Ovary (tissue), 9 donors: Measurements from ENCODE around the gene KRTAP5-2. TPM values are rescaled to one million over a fixed set of nuclear protein-coding genes. Genes with fewer than 3 reads are reported as not detected.

Experiments
- DNase-seq, 5 donors: peaks; one replicate each; pipeline ENCODE4 v3.0.0-alpha.2; 2019 to 2020
- H3K27ac ChIP-seq, 2 donors: fragments of 200-600 bp; one replicate each; pipeline versions ENCODE4 v1.5.1 to v1.8.0; 2019 to 2022
- H3K27me3 ChIP-seq: fragments of 200-600 bp; one replicate; pipeline ENCODE4 v1.8.0; 2022
- H3K36me3 ChIP-seq: fragments of 200-600 bp; sonication (generic); one replicate; pipeline ENCODE4 v1.5.1; 2019
- H3K4me1 ChIP-seq: one replicate; pipeline ENCODE4 v1.8.1; 2013; ENCODE audit warnings: mild to moderate bottlenecking, moderate library complexity; ENCODE audit not compliant: insufficient read depth
- H3K4me3 ChIP-seq: fragments of 200-600 bp; sonication (generic); one replicate; pipeline ENCODE4 v1.5.1; 2017
- H3K9me3 ChIP-seq, 2 donors: fragments of 200-600 bp in 1 of 2; sonication (generic) in 1 of 2; one replicate each; pipeline versions ENCODE4 v1.5.1 to v1.8.1; 2013 to 2019; ENCODE audit warnings: mild to moderate bottlenecking in 1 of 2, moderate library complexity in 1 of 2
- EP300 ChIP-seq: sonication (generic); formaldehyde crosslinking; IDR thresholded peaks from one replicate; pipeline ENCODE4 v1.6.1; 2017; ENCODE audit warnings: antibody characterized with exemption
- POLR2A ChIP-seq: fragments of 450-650 bp; IDR thresholded peaks from one replicate; pipeline ENCODE4 v1.6.1; 2017; ENCODE audit warnings: antibody characterized with exemption, mild to moderate bottlenecking, moderate library complexity
- WGBS, 3 donors: extraction: QIAGEN DNeasy Blood & Tissue Kit in 1 of 3; methylation state at CpG; one replicate each; pipeline versions ENCODE4 v1.1.5 to v1.1.7; 2013 to 2017; 5-methylcytosine and 5-hydroxymethylcytosine counted together
- intact Hi-C, 4 donors: fragments of 100-400 bp; cut with DNase I; formaldehyde crosslinking; loops; one replicate each; pipeline versions ENCODE4 v1.11.0 to v1.15.1; 2022 to 2023
- polyA plus RNA-seq, 2 donors: library from polyadenylated mRNA; stranded (reverse); fragments of 200-250 nt in 1 of 2; fragments of 350-450 nt in 1 of 2; fragmentation: Illumina TruSeq in 1 of 2; extraction: RNeasy Lipid Tissue Mini Kit (QIAGEN cat#74804) in 1 of 2; gene quantifications; one replicate each; pipeline ENCODE4 v1.2.3, GENCODE V29; 2013 to 2014
- total RNA-seq, 7 donors: library from RNA; depleted of rRNA in 2 of 7; stranded (reverse); fragments of >200 nt in 2 of 7; fragmentation: NEBNext Ultra II Directional in 3 of 7; extraction: Animal tissue kit (Norgen Biotek cat#: 25700) in 3 of 7; gene quantifications; one replicate each; pipeline versions ENCODE4 v1.1.0 to v1.2.4, GENCODE V29; 2016 to 2023
- TF ChIP-seq, protein P1 (sequence below), 3 donors: fragments of 450-650 bp in 2 of 3; fragments of 200-600 bp in 1 of 3; IDR thresholded peaks; one replicate each; pipeline versions ENCODE4 v1.5.1 to v1.8.0; 2016 to 2022; ENCODE audit warnings: antibody characterized with exemption in 3 of 3, mild to moderate bottlenecking in 1 of 3
- donor health status: DM: no; HTN: no; CAD: no; lungs with moderate emphysema.
- donor health status: DM: no; HTN: no; CAD: no.
- donor health status: Bipolar disorder and iron deficiency.
- donor health status: DM: yes; HTN: yes; CAD: no.
- donor health status: DM: no; HTN: no; CAD: no.
- donor health status: DM: yes; HTN: yes; CAD: no.

KRTAP5-2 gene
- total and polyA plus RNA-seq, 9 donors = not detected

DNA sequence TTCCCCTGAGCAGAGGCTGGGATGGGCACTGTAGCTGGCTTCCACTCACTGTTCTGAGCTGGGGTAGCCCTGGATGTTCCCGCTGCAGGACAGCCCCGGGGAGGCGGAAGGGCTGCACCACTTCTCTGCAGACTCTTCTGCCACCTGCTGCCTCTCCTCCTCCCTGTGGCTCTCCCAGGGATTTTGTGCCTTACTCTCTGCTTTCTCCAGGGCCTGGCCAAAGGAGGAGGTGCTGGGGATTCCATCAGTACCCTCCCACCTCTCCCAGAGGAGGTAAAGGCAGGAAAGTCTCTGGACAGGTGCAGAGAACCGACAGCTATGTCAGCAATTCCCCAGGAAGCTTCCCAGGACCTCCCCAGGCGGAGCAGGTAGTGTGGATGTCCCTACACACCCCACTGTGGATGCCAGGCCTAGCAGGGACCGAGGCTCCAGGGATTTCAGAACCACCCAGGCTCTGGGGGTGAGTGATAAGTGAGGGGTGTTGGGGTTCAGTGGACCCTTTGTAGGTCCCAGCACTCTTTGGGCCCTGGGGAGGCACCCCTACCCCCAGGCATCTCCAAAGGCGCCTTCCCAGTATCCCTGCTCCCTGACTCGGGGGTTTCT, 37.3 kb downstream of the KRTAP5-2 start:
- Histone ChIP-seq H3K27me3 (no peaks in the 10 kb centered on the region), H3K9me3 (no peaks in the 10 kb centered on the region), H3K4me1 (peaks cover 6% of the 10 kb centered on the region), H3K27ac (no peak overlapping the region), H3K4me3 (no peak overlapping the region), H3K36me3 (no peaks in the 10 kb centered on the region)
- no peak for TF ChIP-seq POLR2A
- TF ChIP-seq, protein P1, sequence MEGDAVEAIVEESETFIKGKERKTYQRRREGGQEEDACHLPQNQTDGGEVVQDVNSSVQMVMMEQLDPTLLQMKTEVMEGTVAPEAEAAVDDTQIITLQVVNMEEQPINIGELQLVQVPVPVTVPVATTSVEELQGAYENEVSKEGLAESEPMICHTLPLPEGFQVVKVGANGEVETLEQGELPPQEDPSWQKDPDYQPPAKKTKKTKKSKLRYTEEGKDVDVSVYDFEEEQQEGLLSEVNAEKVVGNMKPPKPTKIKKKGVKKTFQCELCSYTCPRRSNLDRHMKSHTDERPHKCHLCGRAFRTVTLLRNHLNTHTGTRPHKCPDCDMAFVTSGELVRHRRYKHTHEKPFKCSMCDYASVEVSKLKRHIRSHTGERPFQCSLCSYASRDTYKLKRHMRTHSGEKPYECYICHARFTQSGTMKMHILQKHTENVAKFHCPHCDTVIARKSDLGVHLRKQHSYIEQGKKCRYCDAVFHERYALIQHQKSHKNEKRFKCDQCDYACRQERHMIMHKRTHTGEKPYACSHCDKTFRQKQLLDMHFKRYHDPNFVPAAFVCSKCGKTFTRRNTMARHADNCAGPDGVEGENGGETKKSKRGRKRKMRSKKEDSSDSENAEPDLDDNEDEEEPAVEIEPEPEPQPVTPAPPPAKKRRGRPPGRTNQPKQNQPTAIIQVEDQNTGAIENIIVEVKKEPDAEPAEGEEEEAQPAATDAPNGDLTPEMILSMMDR (IDR thresholded peaks at IDR 0.05) = no peak
- no peak for TF ChIP-seq EP300
- intact Hi-C loops = no loop called here
- WGBS, 3 donors = 78 to 79% (median 78%) methylated on average over 8 of the region's 8 CpGs
- no peak for DNase-seq

DNA sequence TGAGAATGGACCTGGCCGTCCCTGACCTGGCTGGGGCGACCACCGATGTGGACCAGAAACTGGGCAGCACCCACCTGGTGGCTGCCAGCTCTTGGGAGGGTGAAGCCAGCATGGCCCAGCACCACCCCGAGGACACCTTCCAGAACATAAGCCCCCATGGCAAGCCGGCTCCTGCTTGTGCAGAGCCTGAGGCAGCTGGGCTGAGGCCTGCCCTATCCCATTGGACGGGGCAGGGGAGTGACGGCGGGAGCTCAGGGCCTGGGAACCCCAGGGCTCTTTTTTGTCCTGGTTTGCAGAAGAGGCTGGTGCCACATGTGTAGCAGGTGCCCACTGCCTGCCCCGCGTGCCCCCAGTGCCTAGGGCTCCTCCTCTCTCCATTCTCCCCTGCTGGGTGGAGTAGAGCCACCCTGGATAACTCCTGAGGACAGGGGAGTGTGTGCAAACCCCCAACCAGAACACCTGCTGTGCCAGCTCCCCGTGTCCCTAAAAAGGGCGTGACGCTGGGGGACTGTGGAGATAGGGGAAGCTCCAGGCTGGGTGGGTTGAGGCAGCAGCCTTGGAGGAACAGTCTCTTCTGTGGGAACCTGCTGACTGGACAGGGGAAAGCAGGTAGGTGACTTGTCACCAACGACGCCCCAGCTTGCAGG, 38.0 kb downstream of the KRTAP5-2 start:
- Histone ChIP-seq H3K27me3 (no peaks in the 10 kb centered on the region), H3K4me3 (no peak overlapping the region), H3K4me1 (peaks cover 6% of the 10 kb centered on the region), H3K9me3 (no peaks in the 10 kb centered on the region), H3K27ac (no peak overlapping the region), H3K36me3 (no peaks in the 10 kb centered on the region)
- WGBS, 3 donors = 81 to 91% (median 85%) methylated on average over 13 to 15 of the region's 15 CpGs
- intact Hi-C loops = no loop called here
- TF ChIP-seq EP300 (no peak), POLR2A (no peak)
- TF ChIP-seq, protein P1 (IDR thresholded peaks at IDR 0.05) = no peak
- no peak for DNase-seq

DNA sequence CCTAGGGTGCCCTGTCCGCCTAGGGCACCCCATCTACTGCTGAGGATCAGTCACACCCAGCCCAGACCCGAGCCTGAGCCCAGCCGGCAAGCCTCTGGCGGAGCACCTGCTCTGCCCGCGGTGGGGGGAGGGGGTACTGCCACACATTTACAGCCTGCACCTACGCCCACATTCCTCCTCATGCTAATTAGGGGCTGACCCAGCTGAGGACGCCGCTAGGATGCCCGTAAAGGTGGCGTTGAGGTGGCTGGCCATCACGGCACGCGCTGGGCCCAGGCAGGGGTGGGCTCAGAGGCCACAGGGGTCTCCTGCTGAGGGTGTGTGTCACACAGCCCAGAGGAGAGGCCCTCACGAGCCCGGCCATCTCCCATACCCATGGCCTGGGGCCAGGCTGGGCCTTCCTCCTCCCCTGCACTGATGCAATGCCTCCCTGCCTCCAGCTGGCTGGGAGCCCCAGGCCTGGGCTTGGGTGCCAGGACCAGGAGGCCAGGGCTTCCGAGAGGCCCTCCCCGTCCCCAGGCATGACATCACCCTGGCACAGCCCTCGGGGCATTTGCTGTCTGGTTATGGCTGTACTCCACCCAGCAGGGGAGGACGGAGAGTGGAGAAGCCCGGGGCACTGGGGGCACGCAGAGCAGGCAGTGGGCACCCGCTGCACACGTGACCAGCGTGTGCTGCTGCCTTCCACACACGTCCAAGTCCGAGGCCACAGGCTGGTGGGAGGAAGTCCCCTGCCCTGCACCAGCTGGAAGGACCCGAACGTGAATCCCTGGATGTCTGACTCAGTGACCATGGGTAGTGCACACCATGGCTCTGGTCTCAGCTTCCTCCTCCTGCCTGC, 38.8 kb downstream of the KRTAP5-2 start:
- no peaks in the 10 kb centered on the region for H3K27me3 ChIP-seq
- TF ChIP-seq POLR2A (no peak), EP300 (no peak)
- TF ChIP-seq, protein P1 (IDR thresholded peaks at IDR 0.05) = no peak
- no peak overlapping the region for H3K4me3 ChIP-seq
- H3K27ac ChIP-seq = peak overlapping the region; percentile 46 to 69
- peaks cover 6% of the 10 kb centered on the region for H3K4me1 ChIP-seq
- intact Hi-C loops = loop anchor here in 1 of 4 donors (2.0 kb wide), 1 partner anchor 13 kb away; the partner anchor contains the start of gene DUSP8
- peak in 4 of 5 donors; percentile 54 to 67 (median 61) for DNase-seq
- H3K36me3 ChIP-seq = no peaks in the 10 kb centered on the region
- 59 to 69% (median 66%) methylated on average over 26 to 29 of the region's 29 CpGs for WGBS, 3 donors
- no peaks in the 10 kb centered on the region for H3K9me3 ChIP-seq

DNA sequence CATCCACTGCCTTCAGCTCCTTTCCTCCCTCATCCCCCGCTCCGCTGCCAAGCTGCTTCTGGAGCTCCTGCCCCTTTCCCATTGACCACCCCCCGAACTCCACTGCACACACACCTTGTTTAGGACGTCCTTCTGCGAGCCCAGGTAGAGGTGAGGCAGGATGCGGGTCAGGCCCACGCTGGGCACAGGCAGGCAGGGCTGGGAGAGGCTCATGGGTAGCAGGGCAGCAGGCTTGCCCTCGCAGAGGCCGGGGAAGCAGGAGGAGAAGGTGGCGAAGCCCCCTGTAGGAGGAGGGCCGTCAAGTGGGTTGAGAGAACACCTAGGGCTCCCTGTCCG, 39.4 kb downstream of the KRTAP5-2 start:
- DNase-seq = no peak
- WGBS, 3 donors = 76 to 79% (median 79%) methylated on average over 12 of the region's 12 CpGs
- H3K4me1 ChIP-seq = peaks cover 6% of the 10 kb centered on the region
- H3K9me3 ChIP-seq = no peaks in the 10 kb centered on the region
- no peaks in the 10 kb centered on the region for H3K36me3 ChIP-seq
- no peak overlapping the region for H3K4me3 ChIP-seq
- H3K27me3 ChIP-seq = no peaks in the 10 kb centered on the region
- intact Hi-C loops = loop anchor here in 1 of 4 donors (2.0 kb wide), 1 partner anchor 14 kb away; the partner anchor contains the start of gene DUSP8
- no peak for TF ChIP-seq POLR2A
- no peak for TF ChIP-seq EP300
- TF ChIP-seq, protein P1 (IDR thresholded peaks at IDR 0.05) = no peak
- H3K27ac ChIP-seq = peak overlapping the region; percentile 46 to 69
